ENCODE results near the gene EXOC5.

The EXOC5 gene

DNA sequence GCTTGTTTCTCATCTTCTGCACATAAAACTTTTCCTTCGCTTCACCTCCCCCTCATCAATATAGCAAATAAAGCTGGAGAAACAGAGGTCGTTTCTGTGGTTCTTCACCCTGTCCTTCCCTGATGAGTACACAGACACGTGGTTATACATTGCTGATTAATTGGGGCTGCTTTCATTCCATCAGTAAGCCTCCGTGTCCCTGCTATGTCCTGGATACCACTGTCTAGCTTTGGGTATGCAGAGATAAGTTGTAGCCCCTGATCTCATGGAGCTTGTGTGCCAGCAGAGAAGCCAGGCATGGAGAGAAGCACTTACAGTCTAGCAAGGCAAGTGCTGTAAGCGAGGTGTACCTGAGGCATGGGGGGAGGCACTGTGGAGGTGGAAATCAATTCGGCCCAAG lies 108.4 kb downstream of the EXOC5 start:
- H3K4me3 Mint-ChIP-seq = no peak overlapping the region
- no peak overlapping the region for H3K27ac Mint-ChIP-seq
- DNase-seq (ENCODE audit: low spot score in 2 of 2) = no peak
- ATAC-seq = peak; percentile 20
- H3K36me3 Mint-ChIP-seq = no peaks in the 10 kb centered on the region
- H3K9me3 Mint-ChIP-seq = no peaks in the 10 kb centered on the region
- H3K4me1 Mint-ChIP-seq = no peaks in the 10 kb centered on the region

- H3K4me1 Mint-ChIP-seq = no peaks in the 10 kb centered on the region
Measured at GRCh38 chr14:57153286-57153685, 115.4 kb downstream of the EXOC5 start.

More at GRCh38 chr14:57153286-57153685, 115.4 kb downstream of the EXOC5 start:
- Mint-ChIP-seq H3K4me3 (no peak overlapping the region), H3K9me3 (no peaks in the 10 kb centered on the region), H3K27ac (no peak overlapping the region), H3K36me3 (no peaks in the 10 kb centered on the region)
- ATAC-seq (no peak), DNase-seq (ENCODE audit: low spot score in 2 of 2) (no peak)
